ENCODE measurements around the gene UTP3.
"Not testable (repeated sequence)": the region's sequence is repeated elsewhere in the genome, so short reads cannot be mapped to it uniquely, and the experiment has no call there.

Gene UTP3

GRCh38 chr4:70718811-70719604 is 30.7 kb downstream of the UTP3 start:
- DNase-seq (ENCODE audit: low spot score), result no peak

- no peak for DNase-seq (ENCODE audit: low spot score)
Measured at GRCh38 chr4:70721747-70722146, 33.4 kb downstream of the UTP3 start, which contains the start of gene RUFY3. RUFY3 (plus strand) TSS chr4:70721964; CDS start chr4:70722574, 610 bp downstream.

GRCh38 chr4:70722199-70722791 is 34.0 kb downstream of the UTP3 start:
- DNase-seq (ENCODE audit: low spot score), result no peak

- DNase-seq (ENCODE audit: low spot score), result no peak
Measured at GRCh38 chr4:70724463-70724862, 36.1 kb downstream of the UTP3 start.

- DNase-seq (ENCODE audit: low spot score), result no peak
Measured at GRCh38 chr4:70725633-70726032, 37.3 kb downstream of the UTP3 start.

- not testable (repeated sequence) for DNase-seq (ENCODE audit: low spot score)
Measured at GRCh38 chr4:70726515-70726914, 38.2 kb downstream of the UTP3 start.

- DNase-seq (ENCODE audit: low spot score), result no peak
Measured at GRCh38 chr4:70728091-70728490, 39.8 kb downstream of the UTP3 start.

- DNase-seq (ENCODE audit: low spot score), result not testable (repeated sequence)
Measured at GRCh38 chr4:70732878-70733277, 44.5 kb downstream of the UTP3 start.

GRCh38 chr4:70734168-70734954 is 46.0 kb downstream of the UTP3 start:
- DNase-seq (ENCODE audit: low spot score), result peak; percentile 93

- peak; percentile 68 for DNase-seq (ENCODE audit: low spot score)
Measured at GRCh38 chr4:70734971-70735370, 46.6 kb downstream of the UTP3 start.

GRCh38 chr4:70735915-70736314 is 47.6 kb downstream of the UTP3 start:
- DNase-seq (ENCODE audit: low spot score), result peak; percentile 72

- peak; percentile 30 for DNase-seq (ENCODE audit: low spot score)
Measured at GRCh38 chr4:70737006-70737405, 48.7 kb downstream of the UTP3 start.

GRCh38 chr4:70737409-70737808 is 49.1 kb downstream of the UTP3 start:
- DNase-seq (ENCODE audit: low spot score), result no peak

GRCh38 chr4:70739496-70740337 is 51.4 kb downstream of the UTP3 start:
- no peak for DNase-seq (ENCODE audit: low spot score)

All from NAMALWA (cell line).